NCI-H2227 treated with DMSO at 0.1 percent for 48 hours (cell line): Measurements from ENCODE around the gene MOSMO.
"Not testable (repeated sequence)": the region's sequence is repeated elsewhere in the genome, so short reads cannot be mapped to it uniquely, and the experiment has no call there.

Experiments
- DNase-seq: peaks from one replicate; lab custom pipeline; 2025; lab: John Stamatoyannopoulos, UW

The MOSMO gene

DNA sequence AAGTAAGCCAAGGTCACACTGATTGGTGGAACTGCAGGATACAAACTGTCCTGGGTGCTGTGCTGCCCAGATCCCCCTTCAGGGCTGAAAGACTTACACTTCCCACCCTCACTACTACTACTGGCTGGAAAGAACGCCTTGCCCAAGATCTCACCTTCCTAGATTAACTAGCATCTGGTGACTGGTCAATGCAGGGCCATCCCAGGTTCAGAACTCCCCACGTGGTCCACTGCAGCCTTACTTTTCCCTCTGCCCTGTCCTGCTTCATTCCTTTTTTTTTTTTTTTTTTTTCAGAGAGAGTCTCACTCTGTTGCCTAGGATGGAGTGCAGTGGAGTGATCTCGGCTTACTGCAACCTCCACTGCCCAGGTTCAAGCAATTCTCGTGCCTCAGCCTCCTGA, 4.7 kb upstream of the MOSMO start:
- no peak for DNase-seq

- no peak for DNase-seq
Measured at GRCh38 chr16:22004341-22004740, 3.6 kb upstream of the MOSMO start.

GRCh38 chr16:22005746-22006145, 2.2 kb upstream of the MOSMO start:
- DNase-seq = no peak

DNA sequence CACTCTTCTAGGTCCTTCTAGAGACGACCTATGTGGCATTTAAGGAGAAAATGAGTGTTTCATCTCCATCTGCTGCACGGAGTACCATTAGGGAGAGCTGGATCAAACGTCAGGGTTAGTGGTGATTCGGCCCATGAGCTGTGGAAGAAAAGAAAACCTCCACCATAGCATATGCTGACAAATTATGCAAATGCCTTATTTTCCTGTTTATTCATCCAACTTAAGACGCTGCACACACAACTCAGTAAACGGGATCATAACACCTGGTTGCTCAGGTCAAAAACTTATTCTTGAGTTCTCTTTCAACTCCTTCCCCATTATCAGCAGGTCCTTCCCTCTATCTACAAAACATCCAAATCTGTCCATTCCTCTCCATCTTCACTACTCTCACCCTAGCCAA, 1.3 kb upstream of the MOSMO start:
- DNase-seq = no peak

DNA sequence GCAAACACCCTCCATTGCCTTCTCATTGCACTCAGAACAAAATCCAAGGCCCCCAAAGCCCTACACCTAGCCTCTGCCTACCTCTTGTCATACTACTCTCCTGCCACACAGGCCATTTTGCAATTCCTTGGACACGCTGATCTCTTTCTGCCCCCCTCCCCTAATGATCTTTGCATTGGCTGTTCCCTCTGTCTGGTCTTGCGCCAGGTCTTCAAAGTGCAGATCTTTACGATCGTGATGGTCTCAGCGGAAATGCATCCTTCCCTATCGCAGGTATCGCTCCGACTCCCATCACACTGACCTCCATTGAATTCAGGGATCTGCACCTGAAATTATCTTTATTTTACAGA, 777 bp upstream of the MOSMO start:
- no peak for DNase-seq

GRCh38 chr16:22008215-22009059, 526 bp downstream of the MOSMO start:
- no peak for DNase-seq

GRCh38 chr16:22010902-22011301, 3.0 kb downstream of the MOSMO start:
- DNase-seq = no peak

DNA sequence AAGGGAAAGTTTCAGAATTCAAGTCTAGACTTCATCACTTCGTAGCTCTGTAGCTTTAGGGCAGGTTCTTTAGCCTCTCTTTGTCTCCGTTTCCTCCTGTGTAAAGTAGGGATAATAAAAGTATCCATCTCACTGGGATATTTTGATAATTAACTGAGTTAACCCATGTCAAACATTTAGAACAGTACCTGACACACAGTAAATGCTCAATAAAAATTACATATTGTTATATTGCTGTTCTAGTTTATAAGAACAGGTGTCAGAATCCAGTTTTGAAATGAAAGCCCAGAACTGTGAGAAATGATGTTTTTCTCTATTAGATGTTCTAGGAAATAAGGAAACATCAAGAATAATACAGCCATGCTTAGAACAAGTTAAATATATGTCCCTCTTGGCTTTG, 4.3 kb downstream of the MOSMO start:
- no peak for DNase-seq

- DNase-seq = no peak
Measured at GRCh38 chr16:22013486-22013885, 5.6 kb downstream of the MOSMO start.

DNA sequence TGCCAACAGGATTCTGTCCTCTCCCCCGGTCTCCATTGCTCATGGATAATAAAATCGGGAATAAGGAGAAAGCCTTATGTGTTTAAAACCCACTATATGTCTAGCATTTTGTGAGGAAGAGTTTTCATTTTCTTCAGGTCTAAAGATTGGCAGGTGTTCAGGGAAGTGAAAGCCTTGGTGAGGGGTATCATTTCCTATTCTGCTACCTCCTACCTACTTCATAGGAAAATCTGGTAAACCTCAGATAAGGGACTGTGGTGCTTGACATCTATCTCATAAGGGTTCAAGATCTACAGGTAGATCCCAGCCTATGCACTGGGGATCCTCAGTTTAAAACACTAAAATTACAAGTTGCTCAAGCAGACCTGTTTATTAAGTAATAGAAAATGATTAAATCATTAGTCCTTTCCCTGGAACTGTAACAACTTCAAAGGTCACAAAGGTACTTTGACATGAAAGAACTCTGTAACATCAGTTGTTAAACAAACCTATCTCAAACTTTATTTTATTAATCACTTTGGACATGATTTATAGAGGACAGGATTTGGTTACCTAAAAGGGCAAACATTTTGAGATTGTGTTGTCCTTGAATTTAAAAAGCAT, 6.5 kb downstream of the MOSMO start:
- no peak for DNase-seq

DNA sequence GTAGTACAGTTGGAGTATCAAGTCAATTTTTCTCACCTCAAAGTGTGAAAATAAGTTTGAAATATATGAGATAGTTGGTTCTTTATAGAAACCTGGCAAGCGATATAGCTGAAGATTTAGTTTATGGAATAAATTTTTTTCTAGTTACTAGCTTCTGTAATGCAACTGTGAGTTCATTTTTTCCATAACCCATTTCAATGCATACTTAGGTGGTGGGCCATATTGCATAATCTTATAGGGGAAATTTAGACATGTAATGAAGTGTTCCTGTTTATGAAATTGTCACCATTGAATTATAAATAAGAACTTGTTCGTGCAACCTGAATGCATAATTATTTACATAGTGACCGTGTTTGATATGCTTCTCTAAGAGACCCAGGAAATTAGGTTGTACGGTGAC, 9.0 kb downstream of the MOSMO start:
- no peak for DNase-seq

DNA sequence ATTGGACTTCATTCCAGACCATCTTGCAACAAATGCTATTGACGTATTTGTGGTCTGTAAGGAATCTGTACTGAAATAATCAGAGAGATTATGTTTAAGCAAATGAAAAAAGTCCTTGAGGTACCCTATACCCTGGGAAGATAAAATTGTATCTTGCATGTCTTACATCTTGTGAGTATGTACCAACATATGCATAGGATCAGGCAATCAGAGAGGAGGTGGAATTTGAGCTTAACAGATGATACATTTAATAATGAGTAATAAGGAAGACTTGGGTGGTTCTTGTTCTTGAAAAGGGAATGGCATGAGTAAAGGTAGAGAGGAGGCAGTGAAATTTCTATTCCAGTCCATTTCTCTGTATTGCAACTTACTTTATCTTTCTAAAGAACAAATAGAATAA, 10.6 kb downstream of the MOSMO start:
- no peak for DNase-seq

DNA sequence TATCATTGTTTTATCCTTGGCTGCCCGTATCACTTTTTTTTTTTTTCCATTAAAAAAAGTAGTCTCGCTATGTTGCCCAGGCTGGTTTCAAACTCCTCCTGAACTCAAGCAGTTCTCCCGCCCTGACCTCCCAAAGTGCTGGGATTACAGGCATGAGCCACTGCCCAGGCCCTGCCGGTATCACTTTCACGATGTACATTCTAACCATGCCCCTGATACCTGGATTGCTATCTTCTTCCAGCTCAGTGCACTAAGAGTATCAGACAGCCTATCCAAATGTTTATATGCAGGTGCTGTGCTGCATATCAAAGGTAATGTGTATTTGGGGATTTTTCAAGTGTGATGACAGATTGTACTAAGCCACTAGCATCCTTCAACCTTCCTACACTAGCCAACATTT, 14.2 kb downstream of the MOSMO start:
- no peak for DNase-seq

GRCh38 chr16:22023505-22023904, 15.6 kb downstream of the MOSMO start:
- no peak for DNase-seq

- DNase-seq = not testable (repeated sequence)
Measured at GRCh38 chr16:22024785-22025184, 16.9 kb downstream of the MOSMO start.

DNA sequence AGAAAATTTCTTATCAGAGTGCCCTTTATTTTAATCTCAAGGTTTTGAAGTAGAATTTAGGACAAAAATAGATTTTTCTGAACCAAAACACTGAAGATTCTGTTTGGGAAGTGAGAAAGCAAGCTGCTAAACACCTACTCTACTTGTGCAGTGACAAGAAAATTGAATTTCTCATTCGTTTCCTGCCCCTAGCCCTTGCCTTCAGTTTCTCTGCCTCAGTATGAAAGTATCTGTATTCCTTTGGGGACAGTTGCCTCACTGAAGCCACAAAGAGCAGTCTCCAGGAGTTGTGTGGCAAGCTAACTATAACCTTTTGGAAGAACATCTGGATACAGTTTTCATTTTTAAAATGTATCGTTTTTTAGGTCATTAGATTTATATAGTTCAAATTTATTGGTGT, 19.7 kb downstream of the MOSMO start:
- no peak for DNase-seq

DNA sequence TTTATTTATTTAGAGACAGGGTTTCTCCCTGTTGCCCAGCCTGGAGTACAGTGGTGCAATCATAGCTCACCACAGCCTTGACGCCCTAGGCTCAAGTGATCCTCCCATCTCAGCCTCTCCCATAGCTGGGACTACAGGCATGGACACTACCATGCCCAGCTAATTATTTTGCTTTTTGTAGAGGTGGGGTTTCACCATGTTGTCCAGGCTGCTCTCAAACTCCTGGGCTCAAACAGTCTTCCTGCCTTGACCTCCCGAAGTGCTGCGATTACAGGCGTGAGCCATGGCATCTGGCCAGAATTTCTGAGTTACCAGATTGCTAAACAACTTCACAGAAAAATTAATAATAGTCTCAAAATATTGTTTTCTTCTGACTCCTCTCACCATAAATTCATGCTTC, 21.7 kb downstream of the MOSMO start:
- DNase-seq = no peak

DNA sequence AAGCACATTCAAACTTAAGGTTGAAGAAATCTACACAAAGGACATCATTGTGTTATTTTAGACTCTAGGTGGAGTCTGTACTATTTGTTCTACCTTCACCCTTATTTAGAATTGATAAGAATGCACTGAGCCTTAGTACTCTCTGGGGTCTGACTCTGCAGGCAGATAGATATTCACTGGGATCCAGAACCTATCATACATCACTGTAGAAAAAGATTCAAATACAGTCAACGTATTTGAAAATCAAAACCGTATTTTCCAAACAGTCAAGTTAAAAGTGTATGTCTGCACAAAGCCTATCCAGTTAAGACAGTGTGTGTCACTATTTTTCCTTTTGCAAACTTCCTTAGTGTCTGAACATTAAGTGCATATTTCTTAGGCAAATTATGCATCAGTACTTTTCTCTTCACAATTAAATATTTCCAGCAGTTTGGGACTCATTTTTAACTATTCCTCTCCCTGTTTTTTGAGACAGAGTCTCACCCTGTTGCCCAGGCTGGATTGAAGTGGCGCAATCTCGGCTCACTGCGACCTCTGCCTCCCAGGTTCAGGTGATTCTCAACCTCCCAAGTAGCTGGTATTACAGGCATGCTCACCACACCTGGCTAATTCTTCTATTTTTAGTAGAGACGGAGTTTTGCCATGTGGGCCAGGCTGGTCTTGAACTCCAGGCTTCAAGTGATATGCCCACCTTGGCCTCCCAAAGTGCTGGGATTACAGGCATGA, 22.3 kb downstream of the MOSMO start:
- DNase-seq = no peak

DNA sequence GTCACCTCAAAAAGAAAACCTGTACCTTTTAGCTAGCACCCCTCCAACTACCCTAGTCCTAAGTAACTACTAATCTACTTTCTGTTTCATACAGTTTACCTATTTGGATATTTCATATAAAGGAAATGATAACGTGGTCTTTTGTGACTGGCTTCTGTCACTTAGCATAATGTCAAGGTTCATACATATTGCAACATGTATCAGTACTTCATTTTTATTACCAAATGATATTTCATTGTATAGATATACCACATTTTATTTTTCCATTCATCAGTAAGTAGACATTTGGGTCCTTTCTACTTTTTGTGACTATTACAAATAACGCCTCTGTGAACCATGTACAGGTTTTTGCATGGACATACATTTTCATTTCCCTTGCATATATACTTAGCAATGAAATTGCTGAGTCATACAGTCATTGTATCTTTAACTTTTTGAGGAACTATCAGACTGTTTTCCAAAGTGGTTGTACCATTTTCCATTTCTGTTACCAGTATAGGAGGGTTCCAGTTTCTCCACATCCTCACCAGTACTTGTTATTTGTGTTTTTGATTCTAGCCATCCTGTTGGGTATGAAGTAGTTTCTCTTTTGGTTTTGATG, 23.7 kb downstream of the MOSMO start:
- no peak for DNase-seq

- DNase-seq = no peak
Measured at GRCh38 chr16:22034503-22034902, 26.6 kb downstream of the MOSMO start.

- no peak for DNase-seq
Measured at GRCh38 chr16:22035153-22035552, 27.2 kb downstream of the MOSMO start.

- DNase-seq = not testable (repeated sequence)
Measured at GRCh38 chr16:22043882-22044281, 36.0 kb downstream of the MOSMO start.

GRCh38 chr16:22045888-22046287, 38.0 kb downstream of the MOSMO start:
- not testable (repeated sequence) for DNase-seq
